ENCODE data around the gene IGFL1.

GRCh38 chr19:46205183-46205984 is 24.2 kb upstream of the IGFL1 start:
- TF ChIP-seq CTCF (IDR thresholded peaks at IDR 0.05; ENCODE audit: insufficient read depth, low read depth, low read length) (no peak), EZH2 (IDR thresholded peaks at IDR 0.05; ENCODE audit: insufficient read depth, low read length) (no peak)

Data from astrocyte (in vitro differentiated cells and primary cell).